ENCODE data around the gene SIRT1.
A peak's percentile ranks its signal among the peaks of the same experiment; 100 is the strongest.
"Not testable (repeated sequence)": the region's sequence is repeated elsewhere in the genome, so short reads cannot be mapped to it uniquely, and the experiment has no call there.

Gene SIRT1

DNA sequence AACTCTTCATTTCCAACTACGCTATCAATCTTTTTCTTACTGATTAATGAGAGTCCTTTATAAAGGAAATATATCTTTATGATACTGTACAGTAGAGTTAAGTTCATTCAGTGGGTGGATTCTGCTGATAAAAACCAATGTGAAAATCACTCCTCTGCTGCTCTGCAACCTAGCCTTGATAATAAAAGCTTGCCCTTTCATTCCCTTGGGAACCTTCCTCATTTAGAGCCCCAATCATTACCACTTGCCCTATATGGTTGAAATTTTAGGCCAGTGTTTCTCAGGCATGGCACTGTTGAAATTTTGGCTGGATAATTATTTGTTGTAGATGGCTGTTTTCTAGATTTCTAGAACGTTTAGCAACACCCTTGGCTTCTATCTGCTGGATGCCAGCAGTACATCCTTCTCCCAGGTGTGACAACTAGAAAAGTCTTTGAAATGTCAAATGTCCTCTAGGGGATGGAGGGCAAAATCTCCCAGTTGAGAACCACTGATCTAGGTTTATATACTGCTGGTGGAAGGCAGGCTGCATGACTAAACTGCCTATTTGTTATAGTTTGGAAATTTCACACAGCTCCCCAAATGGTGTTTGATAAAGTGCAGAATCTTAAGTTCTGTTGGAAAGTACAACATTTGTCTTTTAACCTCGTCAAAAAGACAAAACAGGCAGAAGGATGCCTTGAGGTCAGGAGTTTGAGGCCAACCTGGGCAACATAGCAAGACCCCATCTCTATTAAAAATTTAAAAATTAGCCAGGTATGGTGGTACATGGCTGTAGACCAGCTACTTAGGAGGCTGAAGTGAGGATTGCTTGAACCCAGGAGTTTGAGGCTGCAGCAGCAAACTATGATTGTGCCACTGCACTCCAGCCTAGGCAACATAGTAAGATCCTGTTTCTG lies 8.9 kb upstream of the SIRT1 start:
- H3K27ac ChIP-seq = no peak overlapping the region
- H3K9me3 ChIP-seq (ENCODE audit: control insufficient read depth, low read length) = no peaks in the 10 kb centered on the region
- H3K36me3 ChIP-seq (ENCODE audit: control insufficient read depth, insufficient read depth, low read length) = no peaks in the 10 kb centered on the region

GRCh38 chr10:67877421-67877820 lies 7.0 kb upstream of the SIRT1 start:
- H3K27me3 ChIP-seq (ENCODE audit: control insufficient read depth, insufficient read depth, low read length); H3K4me2 ChIP-seq (ENCODE audit: low read length); H3K79me2 ChIP-seq; H3K9ac ChIP-seq; H3K4me3 ChIP-seq (ENCODE audit: low read depth, low read length); H3K27ac ChIP-seq; H2AFZ ChIP-seq; H3K36me3 ChIP-seq (ENCODE audit: control insufficient read depth, insufficient read depth, low read length); H3K4me1 ChIP-seq; H3K9me3 ChIP-seq (ENCODE audit: control insufficient read depth, low read length): not testable (repeated sequence)

More for the DNA sequence above, 8.9 kb upstream of the SIRT1 start:
- H2AFZ ChIP-seq = peak overlapping the region; percentile 14
- no peak overlapping the region for H3K4me3 ChIP-seq (ENCODE audit: low read depth, low read length)
- no peaks in the 10 kb centered on the region for H3K4me1 ChIP-seq
- H3K27me3 ChIP-seq (ENCODE audit: control insufficient read depth, insufficient read depth, low read length) = no peaks in the 10 kb centered on the region
- no peak overlapping the region for H3K9ac ChIP-seq
- no peaks in the 10 kb centered on the region for H3K79me2 ChIP-seq
- TF ChIP-seq, protein P1, sequence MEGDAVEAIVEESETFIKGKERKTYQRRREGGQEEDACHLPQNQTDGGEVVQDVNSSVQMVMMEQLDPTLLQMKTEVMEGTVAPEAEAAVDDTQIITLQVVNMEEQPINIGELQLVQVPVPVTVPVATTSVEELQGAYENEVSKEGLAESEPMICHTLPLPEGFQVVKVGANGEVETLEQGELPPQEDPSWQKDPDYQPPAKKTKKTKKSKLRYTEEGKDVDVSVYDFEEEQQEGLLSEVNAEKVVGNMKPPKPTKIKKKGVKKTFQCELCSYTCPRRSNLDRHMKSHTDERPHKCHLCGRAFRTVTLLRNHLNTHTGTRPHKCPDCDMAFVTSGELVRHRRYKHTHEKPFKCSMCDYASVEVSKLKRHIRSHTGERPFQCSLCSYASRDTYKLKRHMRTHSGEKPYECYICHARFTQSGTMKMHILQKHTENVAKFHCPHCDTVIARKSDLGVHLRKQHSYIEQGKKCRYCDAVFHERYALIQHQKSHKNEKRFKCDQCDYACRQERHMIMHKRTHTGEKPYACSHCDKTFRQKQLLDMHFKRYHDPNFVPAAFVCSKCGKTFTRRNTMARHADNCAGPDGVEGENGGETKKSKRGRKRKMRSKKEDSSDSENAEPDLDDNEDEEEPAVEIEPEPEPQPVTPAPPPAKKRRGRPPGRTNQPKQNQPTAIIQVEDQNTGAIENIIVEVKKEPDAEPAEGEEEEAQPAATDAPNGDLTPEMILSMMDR (IDR thresholded peaks at IDR 0.05) = no peak
- H3K4me2 ChIP-seq (ENCODE audit: low read length) = no peak overlapping the region

- Histone ChIP-seq H3K4me3 (ENCODE audit: low read depth, low read length) (no peak overlapping the region), H2AFZ (no peak overlapping the region), H3K9me3 (ENCODE audit: control insufficient read depth, low read length) (no peaks in the 10 kb centered on the region), H3K27me3 (ENCODE audit: control insufficient read depth, insufficient read depth, low read length) (no peaks in the 10 kb centered on the region), H3K9ac (no peak overlapping the region), H3K4me1 (no peaks in the 10 kb centered on the region), H3K36me3 (ENCODE audit: control insufficient read depth, insufficient read depth, low read length) (no peaks in the 10 kb centered on the region), H3K27ac (no peak overlapping the region), H3K4me2 (ENCODE audit: low read length) (no peak overlapping the region), H3K79me2 (no peaks in the 10 kb centered on the region)
- TF ChIP-seq, protein P1 (IDR thresholded peaks at IDR 0.05) = no peak
These were observed 6.3 kb upstream of the SIRT1 start for GRCh38 chr10:67878133-67878532.

DNA sequence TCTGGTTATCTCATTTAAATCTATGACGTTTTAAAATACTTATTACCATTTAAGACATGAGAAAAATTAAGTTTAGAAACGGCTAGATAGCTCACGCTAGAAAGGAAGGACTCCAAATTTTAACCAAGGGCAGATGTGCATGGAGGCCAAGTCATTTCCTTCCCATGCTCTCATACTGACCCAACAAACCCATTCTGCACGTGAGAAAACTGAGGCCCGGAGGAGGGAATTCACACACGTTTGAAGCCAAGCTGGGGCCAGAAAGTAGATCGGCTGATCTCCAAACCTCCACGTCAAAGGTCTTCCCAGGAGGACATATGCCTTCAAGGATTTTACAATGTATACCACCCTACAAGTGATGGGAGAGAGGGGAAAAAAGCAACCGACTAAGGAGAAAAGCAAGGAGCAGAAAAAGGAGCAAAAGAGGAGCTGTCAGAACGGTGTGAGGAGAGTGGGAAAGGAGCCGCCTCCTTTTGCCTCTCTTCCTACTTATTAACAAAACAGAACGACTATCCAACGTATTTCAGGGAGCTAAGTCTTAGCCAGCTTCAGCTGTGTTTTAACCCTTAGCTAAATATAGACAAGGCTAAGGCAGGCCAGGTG lies 645 bp upstream of the SIRT1 start:
- Histone ChIP-seq H3K9me3 (ENCODE audit: control insufficient read depth, low read length) (no peaks in the 10 kb centered on the region), H3K27me3 (ENCODE audit: control insufficient read depth, insufficient read depth, low read length) (no peaks in the 10 kb centered on the region), H3K79me2 (peaks cover 10% of the 10 kb centered on the region), H3K27ac (peak overlapping the region; percentile 85), H3K4me1 (no peaks in the 10 kb centered on the region), H2AFZ (peak overlapping the region; percentile 91), H3K9ac (no peak overlapping the region), H3K4me3 (ENCODE audit: low read depth, low read length) (peak overlapping the region; percentile 75), H3K4me2 (ENCODE audit: low read length) (peak overlapping the region; percentile 96), H3K36me3 (ENCODE audit: control insufficient read depth, insufficient read depth, low read length) (no peaks in the 10 kb centered on the region)
- TF ChIP-seq, protein P1 (IDR thresholded peaks at IDR 0.05) = no peak

DNA sequence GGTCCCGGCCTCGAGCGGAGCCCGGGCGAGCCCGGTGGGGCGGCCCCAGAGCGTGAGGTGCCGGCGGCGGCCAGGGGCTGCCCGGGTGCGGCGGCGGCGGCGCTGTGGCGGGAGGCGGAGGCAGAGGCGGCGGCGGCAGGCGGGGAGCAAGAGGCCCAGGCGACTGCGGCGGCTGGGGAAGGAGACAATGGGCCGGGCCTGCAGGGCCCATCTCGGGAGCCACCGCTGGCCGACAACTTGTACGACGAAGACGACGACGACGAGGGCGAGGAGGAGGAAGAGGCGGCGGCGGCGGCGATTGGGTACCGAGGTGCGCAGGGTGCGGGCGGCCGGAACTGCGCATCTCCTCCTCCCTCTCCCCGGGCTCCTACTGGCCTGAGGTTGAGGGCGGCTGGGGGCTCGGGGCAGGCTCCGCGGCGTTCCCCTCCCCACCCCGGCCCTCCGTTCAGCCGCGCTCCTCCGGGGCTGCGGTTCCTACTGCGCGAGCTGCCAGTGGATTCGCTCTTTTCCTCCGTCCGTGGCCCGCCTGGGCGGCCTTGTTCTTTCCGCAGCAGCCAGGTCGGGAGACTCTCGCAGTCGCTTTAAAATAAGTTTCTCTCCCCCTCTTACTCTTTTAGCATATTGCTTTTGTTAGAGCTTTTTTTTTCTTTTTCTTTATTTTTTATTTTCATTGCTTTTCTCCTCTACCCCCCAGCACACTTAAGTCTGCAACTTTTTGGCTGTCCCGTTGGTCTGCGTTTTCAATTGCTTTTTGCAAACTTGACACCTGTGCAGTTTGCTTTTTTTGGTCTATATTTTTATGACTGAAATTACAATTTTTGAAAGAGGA lies 600 bp downstream of the SIRT1 start:
- Histone ChIP-seq H3K79me2 (peaks cover 11% of the 10 kb centered on the region), H2AFZ (peak overlapping the region; percentile 91), H3K4me2 (ENCODE audit: low read length) (peak overlapping the region; percentile 82), H3K4me1 (no peaks in the 10 kb centered on the region), H3K4me3 (ENCODE audit: low read depth, low read length) (peak overlapping the region; percentile 75), H3K27ac (peak overlapping the region; percentile 85), H3K9me3 (ENCODE audit: control insufficient read depth, low read length) (no peaks in the 10 kb centered on the region), H3K36me3 (ENCODE audit: control insufficient read depth, insufficient read depth, low read length) (no peaks in the 10 kb centered on the region), H3K27me3 (ENCODE audit: control insufficient read depth, insufficient read depth, low read length) (no peaks in the 10 kb centered on the region), H3K9ac (peak overlapping the region; percentile 68)
- TF ChIP-seq, protein P1 (IDR thresholded peaks at IDR 0.05) = no peak
